Breast epithelium (tissue), 3 donors: ENCODE measurements around the gene OR2H1.

Experiments used
- POLR2AphosphoS5 ChIP-seq, 3 donors: sonication (generic); formaldehyde crosslinking; IDR thresholded peaks; one replicate each; pipeline ENCODE4 v1.6.1; 2017; ENCODE audit warnings: antibody characterized with exemption in 3 of 3
- TF ChIP-seq, protein P1 (sequence below), 3 donors: fragments of 450-650 bp; IDR thresholded peaks; one replicate each; pipeline ENCODE4 v1.5.1; 2016 to 2017; ENCODE audit warnings: antibody characterized with exemption in 3 of 3, mild to moderate bottlenecking in 3 of 3, moderate library complexity in 3 of 3

DNA sequence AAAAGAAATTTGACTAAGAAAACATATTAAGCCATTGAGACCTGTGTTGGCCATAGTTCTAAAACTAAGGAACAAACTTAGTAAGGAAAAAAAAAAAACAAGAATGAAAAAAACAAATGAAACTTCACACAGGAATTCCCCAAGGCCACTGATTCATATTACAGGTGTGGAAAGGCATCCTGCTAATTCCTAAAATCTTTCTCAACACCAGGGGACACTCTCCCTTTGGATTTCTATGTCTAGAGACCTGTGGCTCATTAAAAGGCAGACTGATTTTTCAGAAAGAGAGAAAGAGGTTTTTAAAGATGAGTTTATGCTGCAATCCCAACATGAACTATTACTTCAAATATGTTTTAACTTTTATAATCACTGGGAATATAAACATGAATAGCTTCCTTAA is 42.4 kb upstream of the OR2H1 start, which contains the start of gene OR12D1:
- TF ChIP-seq, protein P1, sequence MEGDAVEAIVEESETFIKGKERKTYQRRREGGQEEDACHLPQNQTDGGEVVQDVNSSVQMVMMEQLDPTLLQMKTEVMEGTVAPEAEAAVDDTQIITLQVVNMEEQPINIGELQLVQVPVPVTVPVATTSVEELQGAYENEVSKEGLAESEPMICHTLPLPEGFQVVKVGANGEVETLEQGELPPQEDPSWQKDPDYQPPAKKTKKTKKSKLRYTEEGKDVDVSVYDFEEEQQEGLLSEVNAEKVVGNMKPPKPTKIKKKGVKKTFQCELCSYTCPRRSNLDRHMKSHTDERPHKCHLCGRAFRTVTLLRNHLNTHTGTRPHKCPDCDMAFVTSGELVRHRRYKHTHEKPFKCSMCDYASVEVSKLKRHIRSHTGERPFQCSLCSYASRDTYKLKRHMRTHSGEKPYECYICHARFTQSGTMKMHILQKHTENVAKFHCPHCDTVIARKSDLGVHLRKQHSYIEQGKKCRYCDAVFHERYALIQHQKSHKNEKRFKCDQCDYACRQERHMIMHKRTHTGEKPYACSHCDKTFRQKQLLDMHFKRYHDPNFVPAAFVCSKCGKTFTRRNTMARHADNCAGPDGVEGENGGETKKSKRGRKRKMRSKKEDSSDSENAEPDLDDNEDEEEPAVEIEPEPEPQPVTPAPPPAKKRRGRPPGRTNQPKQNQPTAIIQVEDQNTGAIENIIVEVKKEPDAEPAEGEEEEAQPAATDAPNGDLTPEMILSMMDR (IDR thresholded peaks at IDR 0.05), result no peak
- TF ChIP-seq POLR2AphosphoS5 (IDR thresholded peaks at IDR 0.05), result no peak
